Left ventricle myocardium inferior (tissue), 1 donor: ENCODE results near the gene UTP14C. TPM values are rescaled to one million over a fixed set of nuclear protein-coding genes. Genes with fewer than 3 reads are reported as not detected.

ENCODE experiments used
- DNase-seq: peaks from one replicate; pipeline ENCODE4 v3.0.0-alpha.2; 2020
- H3K27ac ChIP-seq: fragments of 200-600 bp; replicated peaks from 2 replicates; pipeline ENCODE4 v1.8.0; 2021
- H3K27me3 ChIP-seq: fragments of 200-600 bp; 2 replicates; pipeline ENCODE4 v1.8.0; 2021; ENCODE audit warnings: low read depth
- H3K36me3 ChIP-seq: fragments of 200-600 bp; 2 replicates; pipeline ENCODE4 v1.8.0; 2021
- H3K4me1 ChIP-seq: fragments of 200-600 bp; 2 replicates; pipeline ENCODE4 v1.8.0; 2021
- H3K4me3 ChIP-seq: fragments of 200-600 bp; 2 replicates; pipeline ENCODE4 v1.8.0; 2021; ENCODE audit warnings: mild to moderate bottlenecking, moderate library complexity
- H3K9me3 ChIP-seq: fragments of 200-600 bp; replicated peaks from 2 replicates; pipeline ENCODE4 v1.8.0; 2021
- CTCF ChIP-seq: fragments of 200-600 bp; IDR thresholded peaks from 2 replicates; pipeline ENCODE4 v1.8.0; 2021; ENCODE audit warnings: antibody characterized with exemption, mild to moderate bottlenecking, borderline replicate concordance
- intact Hi-C: fragments of 100-400 bp; cut with micrococcal nuclease; formaldehyde crosslinking; loops from one replicate; pipeline ENCODE4 v1.11.0; 2022
- total RNA-seq: library from RNA; stranded (reverse); fragmentation: NEBNext Ultra II Directional; extraction: Animal tissue kit (Norgen Biotek cat#: 25700); gene quantifications from one replicate; pipeline ENCODE4 v1.2.1, GENCODE V29; 2021
- donor health status: DM: no; HTN: yes; CAD: no; lungs with severe emphysema.

The UTP14C gene
- total RNA-seq, 1 donor from 2014 or later, result 11.6 TPM

- intact Hi-C loops, result no loop called here
- TF ChIP-seq CTCF, result no peak
- no peak overlapping the region for H3K27ac ChIP-seq
These were observed 10.2 kb downstream of the UTP14C start for GRCh38 chr13:52034616-52035226.

GRCh38 chr13:52036037-52036436, 11.5 kb downstream of the UTP14C start:
- no peak overlapping the region for H3K27ac ChIP-seq
- intact Hi-C loops, result no loop called here
- no peaks in the 10 kb centered on the region for H3K36me3 ChIP-seq
- no peaks in the 10 kb centered on the region for H3K9me3 ChIP-seq
- no peak for TF ChIP-seq CTCF
- DNase-seq, result no peak
- H3K4me1 ChIP-seq, result no peaks in the 10 kb centered on the region
- no peaks in the 10 kb centered on the region for H3K27me3 ChIP-seq
- H3K4me3 ChIP-seq, result no peak overlapping the region

More at GRCh38 chr13:52034616-52035226, 10.2 kb downstream of the UTP14C start:
- Histone ChIP-seq H3K9me3 (no peaks in the 10 kb centered on the region), H3K4me1 (no peaks in the 10 kb centered on the region), H3K36me3 (no peaks in the 10 kb centered on the region), H3K4me3 (no peak overlapping the region), H3K27me3 (no peaks in the 10 kb centered on the region)
- no peak for DNase-seq

DNA sequence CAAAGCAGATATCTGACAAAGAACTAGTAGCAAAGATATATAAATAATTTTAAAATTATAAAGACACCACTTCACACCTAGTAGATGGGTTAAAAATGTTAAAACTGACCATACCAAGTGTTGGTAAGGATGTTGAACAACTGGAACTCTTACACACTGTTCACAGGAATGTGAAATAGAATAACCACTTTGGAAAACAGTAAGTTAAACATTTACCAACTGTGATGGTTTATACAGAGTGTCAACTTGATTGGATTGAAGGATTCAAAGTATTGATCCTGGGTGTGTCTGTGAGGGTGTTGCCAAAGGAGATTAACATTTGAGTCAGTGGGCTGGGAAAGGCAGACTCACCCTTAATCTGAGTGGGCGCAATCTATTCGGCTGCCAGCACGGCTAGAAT, 19.2 kb downstream of the UTP14C start:
- H3K27ac ChIP-seq, result no peak overlapping the region
- H3K4me3 ChIP-seq, result no peak overlapping the region
- H3K4me1 ChIP-seq, result no peaks in the 10 kb centered on the region
- intact Hi-C loops, result no loop called here
- H3K9me3 ChIP-seq, result peaks cover 7% of the 10 kb centered on the region
- no peak for DNase-seq
- no peaks in the 10 kb centered on the region for H3K27me3 ChIP-seq
- H3K36me3 ChIP-seq, result no peaks in the 10 kb centered on the region
- no peak for TF ChIP-seq CTCF

GRCh38 chr13:52047463-52047862, 23.0 kb downstream of the UTP14C start:
- no peak overlapping the region for H3K27ac ChIP-seq
- intact Hi-C loops, result no loop called here
- TF ChIP-seq CTCF, result no peak
- no peak overlapping the region for H3K4me3 ChIP-seq
- no peaks in the 10 kb centered on the region for H3K36me3 ChIP-seq
- H3K27me3 ChIP-seq, result no peaks in the 10 kb centered on the region
- DNase-seq, result no peak
- no peaks in the 10 kb centered on the region for H3K4me1 ChIP-seq
- peaks cover 8% of the 10 kb centered on the region for H3K9me3 ChIP-seq

GRCh38 chr13:52048516-52048915, 24.0 kb downstream of the UTP14C start:
- H3K27me3 ChIP-seq, result no peaks in the 10 kb centered on the region
- no peak for TF ChIP-seq CTCF
- H3K27ac ChIP-seq, result no peak overlapping the region
- H3K9me3 ChIP-seq, result peaks cover 8% of the 10 kb centered on the region
- H3K4me3 ChIP-seq, result no peak overlapping the region
- no peaks in the 10 kb centered on the region for H3K36me3 ChIP-seq
- no peak for DNase-seq
- intact Hi-C loops, result no loop called here
- H3K4me1 ChIP-seq, result no peaks in the 10 kb centered on the region
